IPS-NIHi7 (cell line): ENCODE results near the gene TXK.

Experiments used
- DNase-seq: peaks from one replicate; pipeline ENCODE4 v3.0.0; 2012; ENCODE audit warnings: mixed read lengths; ENCODE audit errors: extremely low spot score

Gene TXK

DNA sequence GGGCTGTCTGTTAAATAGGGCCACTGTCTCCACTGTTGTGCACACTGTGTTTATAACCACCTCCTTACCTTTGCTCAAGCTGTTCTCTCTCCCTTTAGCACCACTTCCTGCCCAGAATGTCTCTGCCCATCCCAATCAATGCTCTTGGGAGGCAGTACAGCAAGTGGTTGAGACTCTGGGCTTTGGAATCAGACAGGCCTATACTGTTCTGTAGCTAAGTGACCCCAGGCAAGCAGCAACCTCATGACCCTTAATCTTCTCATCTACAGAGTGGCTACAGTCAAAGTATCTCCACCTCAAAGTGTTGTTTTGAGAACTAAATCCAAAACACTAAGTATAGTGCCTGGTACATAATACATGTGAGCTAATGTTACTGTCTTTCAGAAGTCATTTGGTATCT is 3.8 kb upstream of the TXK start:
- DNase-seq, result no peak

GRCh38 chr4:48133669-48134068 is 381 bp downstream of the TXK start:
- no peak for DNase-seq

DNA sequence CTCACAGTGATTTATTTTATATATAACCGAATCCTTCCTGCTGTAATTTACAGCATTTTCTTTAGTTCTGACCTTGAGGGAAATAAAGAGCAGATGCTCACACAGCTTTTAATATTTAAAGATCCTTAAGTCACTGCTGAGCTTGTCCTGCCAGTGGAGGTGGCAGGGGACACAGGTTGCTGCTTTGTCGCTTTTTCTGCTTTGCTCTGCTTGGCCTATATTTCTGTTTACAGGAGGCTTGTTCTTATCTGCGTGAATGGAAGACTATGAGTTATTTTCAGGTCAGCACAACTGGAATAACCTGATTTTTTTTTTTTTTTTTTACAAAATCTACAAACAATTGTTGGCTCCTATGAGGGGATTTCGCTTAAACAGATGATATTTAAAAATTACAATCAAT is 2.3 kb downstream of the TXK start:
- no peak for DNase-seq

DNA sequence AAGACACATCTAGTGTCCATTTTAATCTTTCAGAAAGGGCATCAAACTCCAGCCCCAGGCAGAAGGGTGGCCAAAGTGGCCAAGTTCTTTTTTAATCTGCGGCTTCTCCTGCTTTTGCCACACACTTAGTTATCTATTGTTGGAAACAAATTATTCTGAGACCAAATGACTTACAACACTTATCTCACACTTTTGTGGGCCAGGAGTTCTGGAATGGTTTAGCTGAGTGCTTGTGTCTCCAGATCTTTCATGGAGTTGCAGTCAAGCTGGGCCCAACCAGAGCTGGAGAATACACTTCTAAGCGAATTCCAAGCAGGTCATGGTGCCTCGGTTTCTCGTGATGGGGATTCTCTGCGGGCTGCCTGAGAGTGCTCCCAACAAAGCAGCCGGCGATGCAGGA is 4.0 kb downstream of the TXK start:
- no peak for DNase-seq

DNA sequence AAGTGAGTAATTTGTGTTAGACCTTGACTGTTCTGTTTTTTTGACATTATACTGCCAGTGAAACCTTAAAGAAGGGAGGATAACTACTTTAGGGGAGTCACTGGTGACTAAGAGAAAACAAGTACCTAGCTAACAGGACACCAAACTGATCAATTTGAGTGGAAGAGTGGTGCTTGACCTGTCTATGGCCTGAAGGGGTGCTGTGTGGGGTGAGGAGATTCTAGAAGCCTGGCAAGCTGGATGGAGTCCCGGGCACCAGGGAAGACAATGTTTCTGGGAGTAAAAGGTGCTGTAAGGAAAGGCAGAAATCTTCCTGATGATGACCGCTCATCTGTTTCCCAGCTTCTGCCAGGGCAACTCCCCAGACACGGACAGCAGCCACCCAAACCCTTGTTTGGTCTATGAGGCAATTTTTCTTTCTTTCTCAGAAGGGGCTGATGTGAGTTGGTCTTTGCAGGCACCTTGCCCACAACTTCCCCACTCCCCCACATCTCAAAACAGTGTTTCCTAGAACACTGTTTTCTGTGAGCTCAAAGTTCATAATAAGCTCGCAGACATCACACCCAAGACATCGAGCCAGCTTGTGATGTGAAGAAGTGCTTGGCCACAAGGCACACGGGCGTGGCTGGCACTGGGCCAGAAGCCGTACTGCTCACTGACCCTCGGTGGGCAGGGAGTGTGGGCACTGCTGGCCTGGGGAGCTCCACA is 4.6 kb downstream of the TXK start:
- DNase-seq, result no peak

DNA sequence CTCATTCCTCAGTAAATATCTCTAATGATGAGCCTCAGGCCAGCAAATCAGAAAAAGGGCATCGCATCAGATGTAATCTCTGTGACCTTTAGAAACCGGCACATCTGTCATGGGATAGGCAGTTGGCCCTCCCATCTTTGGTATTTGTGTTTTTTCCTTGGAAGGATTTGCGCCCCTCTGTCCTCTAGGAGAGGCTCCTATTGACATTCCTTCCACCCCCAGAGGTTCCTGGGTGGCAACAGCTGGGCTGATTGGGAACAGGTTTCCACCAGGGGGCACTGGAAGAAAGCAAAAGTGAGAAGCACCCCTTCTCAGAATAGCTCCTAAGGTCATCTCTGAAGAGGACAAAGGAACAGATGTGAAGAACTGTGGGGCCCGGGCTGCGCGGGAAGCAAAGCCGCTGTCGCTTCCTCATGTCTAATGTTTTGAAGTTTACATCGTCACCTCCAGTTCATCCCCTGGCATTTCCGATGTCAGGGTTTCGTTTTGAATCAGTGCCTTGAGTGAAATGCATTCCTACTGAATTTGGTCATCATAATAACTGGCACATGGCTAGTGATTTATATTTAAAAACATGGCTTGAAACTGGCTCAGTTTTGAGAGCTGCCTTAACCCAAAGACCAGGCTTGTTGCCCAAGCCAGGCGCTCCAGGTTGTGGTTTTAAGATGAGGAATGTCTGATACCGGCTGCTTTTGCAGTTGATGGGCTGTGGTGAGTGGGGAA is 6.2 kb downstream of the TXK start:
- peak; percentile 81 for DNase-seq

DNA sequence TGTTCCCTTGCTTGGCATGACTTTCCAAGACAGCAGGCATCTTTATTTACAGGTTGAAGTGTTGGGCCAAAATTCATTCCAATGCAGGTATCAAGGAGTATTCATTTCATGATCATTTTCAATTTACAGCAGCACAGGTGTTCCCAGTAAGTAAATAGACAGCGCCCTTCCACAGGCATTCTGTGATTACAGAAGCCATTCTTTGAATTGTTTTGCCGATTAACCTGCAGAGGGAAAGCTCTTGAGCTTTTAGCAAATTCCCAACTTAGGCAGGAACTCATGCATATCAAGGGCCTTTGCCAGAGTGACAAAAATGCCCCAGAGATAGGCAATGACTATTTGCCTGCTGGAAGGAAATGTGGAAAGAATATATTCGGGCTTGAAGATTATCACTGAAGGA is 6.8 kb downstream of the TXK start:
- peak; percentile 29 for DNase-seq

- DNase-seq, result no peak
Measured at GRCh38 chr4:48126621-48127020, 7.4 kb downstream of the TXK start.

- no peak for DNase-seq
Measured at GRCh38 chr4:48124870-48125269, 9.2 kb downstream of the TXK start.

DNA sequence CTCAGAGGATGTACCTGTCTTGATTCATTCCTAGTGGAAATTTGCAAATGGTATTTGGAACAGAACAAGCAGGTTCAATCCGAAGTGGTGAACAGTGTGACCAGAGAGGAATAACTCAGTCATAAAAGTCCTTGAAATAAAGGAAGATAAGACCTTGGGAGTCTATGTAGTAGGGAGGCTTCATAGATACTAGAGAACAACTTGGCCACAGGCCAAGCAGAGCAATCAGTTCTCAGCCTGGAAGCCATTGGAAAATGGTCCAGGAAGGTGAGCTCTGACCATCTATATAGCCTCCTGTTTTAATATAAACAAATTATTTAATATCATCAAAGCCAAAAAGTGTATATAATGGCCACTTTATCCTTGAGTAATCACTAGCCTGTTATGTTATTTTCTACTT is 11.3 kb downstream of the TXK start:
- no peak for DNase-seq

- no peak for DNase-seq
Measured at GRCh38 chr4:48121180-48121579, 12.9 kb downstream of the TXK start.

DNA sequence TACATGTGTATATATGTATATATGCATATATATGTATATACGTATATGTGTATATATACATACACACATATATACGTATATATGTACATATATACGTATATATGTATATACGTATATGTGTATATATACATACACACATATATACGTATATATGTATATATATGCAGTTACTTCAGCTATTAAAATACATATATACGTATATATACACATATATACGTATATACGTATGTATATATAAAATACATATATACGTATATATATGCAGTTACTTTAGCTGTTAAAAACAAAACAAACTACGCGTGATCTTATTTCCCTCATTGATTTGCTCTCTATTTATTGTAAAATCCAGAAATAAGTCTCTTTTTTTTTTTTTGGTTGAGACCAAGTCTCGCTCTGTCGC is 13.9 kb downstream of the TXK start:
- DNase-seq, result no peak

GRCh38 chr4:48119646-48120045 is 14.4 kb downstream of the TXK start:
- DNase-seq, result no peak

- DNase-seq, result no peak
Measured at GRCh38 chr4:48118081-48118480, 16.0 kb downstream of the TXK start.

DNA sequence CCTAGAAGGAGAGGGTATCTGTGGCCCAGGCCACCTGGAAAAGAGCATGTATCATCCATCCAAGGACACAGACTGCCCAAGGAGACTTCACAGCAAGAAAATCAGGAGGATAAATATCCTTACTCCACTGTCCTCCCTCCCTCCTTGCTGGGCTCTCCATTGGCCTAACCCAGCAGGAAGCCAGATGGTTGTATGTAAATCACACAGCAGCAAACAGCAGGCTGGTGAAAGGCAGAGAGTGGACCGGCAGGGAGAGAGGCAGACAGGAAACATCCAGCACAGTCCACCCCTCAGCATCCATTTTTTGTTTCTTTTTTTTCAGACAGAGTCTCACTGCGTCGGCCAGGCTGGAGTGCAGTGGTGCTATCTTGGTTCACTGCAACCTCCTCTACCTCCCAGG is 17.5 kb downstream of the TXK start:
- DNase-seq, result peak; percentile 15

GRCh38 chr4:48114412-48114811 is 19.6 kb downstream of the TXK start:
- DNase-seq, result no peak

DNA sequence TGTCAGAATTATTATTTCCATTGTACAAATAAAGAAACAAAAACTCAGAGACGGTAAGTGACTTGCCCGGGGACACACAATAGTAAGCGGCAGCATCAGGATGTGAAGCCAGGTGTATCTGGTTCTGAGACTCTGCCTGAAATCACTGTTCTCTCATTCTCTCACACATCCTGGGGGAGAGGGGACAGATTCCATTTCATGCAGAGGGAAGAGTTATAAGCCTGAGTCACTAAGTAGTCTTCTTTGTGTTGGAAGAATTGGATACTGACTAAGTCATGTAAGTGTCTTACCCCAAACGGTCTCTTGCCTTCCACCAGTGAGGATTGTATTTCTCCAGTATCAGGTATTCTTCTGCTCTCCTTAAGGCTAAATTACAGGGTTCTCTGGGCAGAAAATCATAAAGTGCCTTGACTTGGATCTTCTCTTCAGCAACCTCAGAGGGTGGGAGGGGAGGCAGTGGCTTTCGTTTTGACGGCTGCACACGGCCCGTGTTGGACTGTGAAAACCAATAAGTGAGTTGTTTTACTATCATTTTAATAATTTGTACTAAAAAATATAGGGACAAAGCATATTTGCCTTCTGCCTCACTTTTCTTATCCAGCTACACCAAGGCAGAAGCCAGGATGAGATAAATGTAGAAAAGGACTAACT is 21.9 kb downstream of the TXK start:
- DNase-seq, result peak; percentile 12

- DNase-seq, result no peak
Measured at GRCh38 chr4:48110452-48110978, 23.5 kb downstream of the TXK start.

- peak; percentile 42 for DNase-seq
Measured at GRCh38 chr4:48109413-48110263, 24.4 kb downstream of the TXK start.

GRCh38 chr4:48108309-48109073 is 25.6 kb downstream of the TXK start:
- DNase-seq, result no peak

DNA sequence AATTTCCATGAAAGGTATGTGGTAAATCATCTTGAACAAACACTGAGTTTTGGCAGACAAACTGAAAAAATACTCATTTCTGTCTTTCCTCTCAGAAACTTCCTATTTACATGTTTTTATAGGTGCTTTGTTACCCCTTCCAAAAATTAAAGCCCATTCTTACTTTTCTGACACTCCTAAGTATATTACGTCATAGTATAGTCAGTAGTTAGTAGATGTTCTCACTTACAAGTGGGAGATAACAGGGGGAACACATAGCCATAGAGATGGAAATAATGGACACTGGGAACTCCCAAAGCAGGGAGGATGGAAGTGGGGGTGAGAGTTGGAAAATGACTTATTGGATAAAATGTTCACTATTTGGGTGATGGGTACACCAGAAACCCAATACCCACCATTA is 28.8 kb downstream of the TXK start:
- DNase-seq, result no peak
